ENCODE data around the gene SIX3. TPM values are rescaled to one million over a fixed set of nuclear protein-coding genes. Genes with fewer than 3 reads are reported as not detected.
A peak's percentile ranks its signal among the peaks of the same experiment; 100 is the strongest.

Gene SIX3
- total RNA-seq, 1 donor from 2014 or later, result 1.2 TPM

GRCh38 chr2:44954889-44955592 lies 13.5 kb downstream of the SIX3 start:
- FAIRE-seq, result no peak
- no peak for DNase-seq (ENCODE audit: low spot score in 2 of 2)

GRCh38 chr2:44955593-44956392 lies 14.3 kb downstream of the SIX3 start:
- DNase-seq (ENCODE audit: low spot score in 2 of 2) (peak; percentile 74 to 82), FAIRE-seq (no peak)

GRCh38 chr2:44956843-44957242 lies 15.3 kb downstream of the SIX3 start:
- no peak for DNase-seq (ENCODE audit: low spot score in 2 of 2)
- FAIRE-seq, result no peak

GRCh38 chr2:44957656-44958327 lies 16.3 kb downstream of the SIX3 start:
- DNase-seq (ENCODE audit: low spot score in 2 of 2) (no peak), FAIRE-seq (no peak)

- no peak for DNase-seq (ENCODE audit: low spot score in 2 of 2)
- FAIRE-seq, result no peak
These were observed 18.4 kb downstream of the SIX3 start for GRCh38 chr2:44959855-44960254.

- FAIRE-seq (no peak), DNase-seq (ENCODE audit: low spot score in 2 of 2) (no peak)
These were observed 19.4 kb downstream of the SIX3 start for GRCh38 chr2:44960871-44961270.

- FAIRE-seq, result no peak
These were observed 20.7 kb downstream of the SIX3 start for GRCh38 chr2:44962176-44962695.

GRCh38 chr2:44964752-44965236 lies 23.3 kb downstream of the SIX3 start:
- FAIRE-seq (no peak), DNase-seq (ENCODE audit: low spot score in 2 of 2) (no peak)

More at GRCh38 chr2:44962176-44962695, 20.7 kb downstream of the SIX3 start:
- no peak for DNase-seq (ENCODE audit: low spot score in 2 of 2)

GRCh38 chr2:44965684-44966083 lies 24.2 kb downstream of the SIX3 start:
- no peak for FAIRE-seq
- DNase-seq (ENCODE audit: low spot score in 2 of 2), result no peak

GRCh38 chr2:44967056-44967455 lies 25.6 kb downstream of the SIX3 start:
- FAIRE-seq (no peak), DNase-seq (ENCODE audit: low spot score in 2 of 2) (no peak)

GRCh38 chr2:44967727-44968432 lies 26.4 kb downstream of the SIX3 start:
- FAIRE-seq, result no peak
- no peak for DNase-seq (ENCODE audit: low spot score in 2 of 2)

GRCh38 chr2:44969936-44970335 lies 28.4 kb downstream of the SIX3 start:
- FAIRE-seq (no peak), DNase-seq (ENCODE audit: low spot score in 2 of 2) (no peak)

- FAIRE-seq, result no peak
- DNase-seq (ENCODE audit: low spot score in 2 of 2), result no peak
These were observed 29.4 kb downstream of the SIX3 start for GRCh38 chr2:44970846-44971450.

- FAIRE-seq (no peak), DNase-seq (ENCODE audit: low spot score in 2 of 2) (no peak)
These were observed 31.5 kb downstream of the SIX3 start for GRCh38 chr2:44972771-44973535.

- DNase-seq (ENCODE audit: low spot score in 2 of 2) (no peak), FAIRE-seq (no peak)
These were observed 32.7 kb downstream of the SIX3 start for GRCh38 chr2:44974064-44974715.

- DNase-seq (ENCODE audit: low spot score in 2 of 2) (no peak), FAIRE-seq (no peak)
These were observed 34.3 kb downstream of the SIX3 start for GRCh38 chr2:44975571-44976450.

GRCh38 chr2:44979581-44979980 lies 38.1 kb downstream of the SIX3 start:
- FAIRE-seq, result no peak
- DNase-seq (ENCODE audit: low spot score in 2 of 2), result no peak

Data from frontal cortex (tissue), 4 donors.